HEK293T (cell line): Measurements from ENCODE around the gene RBBP6.

Experiments
- SUZ12 ChIP-seq: fragments of 450-650 bp; IDR thresholded peaks from 2 replicates; pipeline ENCODE4 v1.6.1; 2016; ENCODE audit warnings: mild to moderate bottlenecking
- TARDBP ChIP-seq: fragments of 450-650 bp; IDR thresholded peaks from 2 replicates; pipeline ENCODE4 v1.6.1; 2016
- ZNF384 ChIP-seq: fragments of 450-650 bp; IDR thresholded peaks from 2 replicates; pipeline ENCODE4 v1.6.1; 2016

DNA sequence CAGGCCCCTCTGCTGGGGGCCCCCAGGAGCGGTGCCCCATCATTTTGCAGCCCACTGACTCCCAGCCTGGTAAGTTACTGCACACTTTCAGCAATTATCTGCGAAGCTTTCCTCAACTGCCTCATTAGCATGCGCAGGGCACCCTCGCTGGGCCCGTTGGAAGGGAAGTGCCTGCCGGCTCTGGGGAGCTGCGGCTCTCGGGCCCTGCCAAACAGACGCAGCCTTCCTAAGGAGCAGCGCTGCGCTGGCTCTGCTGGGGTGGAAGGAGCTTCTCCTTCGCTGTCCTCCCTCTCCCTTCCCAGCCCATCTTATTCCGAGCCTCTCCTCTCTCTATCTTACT is 71.0 kb downstream of the RBBP6 start:
- no peak for TF ChIP-seq TARDBP
- no peak for TF ChIP-seq ZNF384
- no peak for TF ChIP-seq SUZ12
